AG09319 (cell line): ENCODE results near the gene MRPL32.

Experiments used
- DNase-seq: peaks from one replicate; pipeline ENCODE4 v3.0.0-alpha.2; 2010; ENCODE audit warnings: low read depth; ENCODE audit errors: extremely low read depth
- CTCF ChIP-seq: IDR thresholded peaks from 2 replicates; pipeline ENCODE4 v1.5.1; 2011; ENCODE audit warnings: low read depth, mild to moderate bottlenecking, inconsistent platforms, low read length, moderate library complexity

MRPL32 gene

GRCh38 chr7:42956062-42956461 is 23.9 kb downstream of the MRPL32 start:
- no peak for DNase-seq
- no peak for TF ChIP-seq CTCF

- DNase-seq = no peak
- no peak for TF ChIP-seq CTCF
Measured at GRCh38 chr7:42959549-42959948, 27.4 kb downstream of the MRPL32 start.

GRCh38 chr7:42960762-42961161 is 28.6 kb downstream of the MRPL32 start:
- TF ChIP-seq CTCF = no peak

GRCh38 chr7:42961170-42961569 is 29.0 kb downstream of the MRPL32 start:
- no peak for DNase-seq
- no peak for TF ChIP-seq CTCF

More at GRCh38 chr7:42960762-42961161, 28.6 kb downstream of the MRPL32 start:
- DNase-seq = no peak

- no peak for TF ChIP-seq CTCF
- DNase-seq = no peak
Measured at GRCh38 chr7:42964293-42964692, 32.1 kb downstream of the MRPL32 start.

- no peak for TF ChIP-seq CTCF
- no peak for DNase-seq
Measured at GRCh38 chr7:42964849-42965805, 33.0 kb downstream of the MRPL32 start.

GRCh38 chr7:42967391-42967790 is 35.2 kb downstream of the MRPL32 start:
- DNase-seq = no peak
- TF ChIP-seq CTCF = no peak
